Measurements from ENCODE around the gene KDM4C. TPM values are rescaled to one million over a fixed set of nuclear protein-coding genes. Genes with fewer than 3 reads are reported as not detected.
A peak's percentile ranks its signal among the peaks of the same experiment; 100 is the strongest.
"Not testable (repeated sequence)": the region's sequence is repeated elsewhere in the genome, so short reads cannot be mapped to it uniquely, and the experiment has no call there.

KDM4C gene
- total RNA-seq, 1 experiment from 2014 or later: 7.1 TPM

GRCh38 chr9:7180247-7180646 lies 422.5 kb downstream of the KDM4C start:
- in situ Hi-C loops (cut with HindIII; ENCODE audit: low pct_unique_long_range_greater_than_20kb, low sequenced_read_pairs) (no loop called here), intact Hi-C loops (cut with micrococcal nuclease; ENCODE audit: unreplicated experiment) (no loop called here)
- no peaks in the 10 kb centered on the region for H3K36me3 ChIP-seq (ENCODE audit: control insufficient read depth, insufficient read depth, low read length)
- TF ChIP-seq SIN3A (IDR thresholded peaks at IDR 0.05; ENCODE audit: borderline replicate concordance, insufficient read depth, low read depth, low read length) (no peak), REST (IDR thresholded peaks at IDR 0.05; ENCODE audit: insufficient read depth in 1 of 2, low read depth in 2 of 2, low read length in 1 of 2) (no peak), TCF7L2 (IDR thresholded peaks at IDR 0.05; ENCODE audit: low read depth, low read length) (no peak), POLR2AphosphoS5 (IDR thresholded peaks at IDR 0.05; ENCODE audit: low read depth, low read length) (no peak), CTCF (IDR thresholded peaks at IDR 0.05) (no peak)
- ATAC-seq: no peak
- H3K4me1 ChIP-seq (ENCODE audit: control insufficient read depth, insufficient read depth, low read length): no peaks in the 10 kb centered on the region
- no peaks in the 10 kb centered on the region for H3K9me3 ChIP-seq (ENCODE audit: control insufficient read depth, insufficient read depth, low read depth, low read length)
- no peak overlapping the region for H3K27ac ChIP-seq (ENCODE audit: low read length)
- no peak overlapping the region for H3K4me3 ChIP-seq (ENCODE audit: low read depth in 2 of 2, low read length in 2 of 2)
- CTCF ChIA-PET: no interaction called here
- H3K27me3 ChIP-seq (ENCODE audit: control insufficient read depth, insufficient read depth, low read length): no peaks in the 10 kb centered on the region
- POLR2A ChIA-PET: no interaction called here
- DNase-seq (ENCODE audit: low read depth, low spot score): no peak
- no TSS peak for BruUV-seq (replicated peaks)

- H3K36me3 ChIP-seq (ENCODE audit: control insufficient read depth, insufficient read depth, low read length); H3K4me1 ChIP-seq (ENCODE audit: control insufficient read depth, insufficient read depth, low read length); H3K27ac ChIP-seq (ENCODE audit: low read length); DNase-seq (ENCODE audit: low read depth, low spot score); ATAC-seq; CTCF ChIA-PET; POLR2A ChIA-PET; intact Hi-C loops (cut with micrococcal nuclease; ENCODE audit: unreplicated experiment); H3K9me3 ChIP-seq (ENCODE audit: control insufficient read depth, insufficient read depth, low read depth, low read length); H3K27me3 ChIP-seq (ENCODE audit: control insufficient read depth, insufficient read depth, low read length); BruUV-seq (replicated peaks); H3K4me3 ChIP-seq (ENCODE audit: low read depth in 2 of 2, low read length in 2 of 2); in situ Hi-C loops (cut with HindIII; ENCODE audit: low pct_unique_long_range_greater_than_20kb, low sequenced_read_pairs): not testable (repeated sequence)
Measured at GRCh38 chr9:7183139-7183538, 425.4 kb downstream of the KDM4C start.

- ChIA-PET CTCF (no interaction called here), POLR2A (no interaction called here)
- BruUV-seq (replicated peaks): no TSS peak
- Histone ChIP-seq H3K9me3 (ENCODE audit: control insufficient read depth, insufficient read depth, low read depth, low read length) (no peaks in the 10 kb centered on the region), H3K27me3 (ENCODE audit: control insufficient read depth, insufficient read depth, low read length) (no peaks in the 10 kb centered on the region), H3K4me1 (ENCODE audit: control insufficient read depth, insufficient read depth, low read length) (no peaks in the 10 kb centered on the region), H3K4me3 (ENCODE audit: low read depth in 2 of 2, low read length in 2 of 2) (no peak overlapping the region), H3K36me3 (ENCODE audit: control insufficient read depth, insufficient read depth, low read length) (no peaks in the 10 kb centered on the region), H3K27ac (ENCODE audit: low read length) (no peak overlapping the region)
- no peak for ATAC-seq
- TF ChIP-seq TCF7L2 (IDR thresholded peaks at IDR 0.05; ENCODE audit: low read depth, low read length) (no peak), POLR2AphosphoS5 (IDR thresholded peaks at IDR 0.05; ENCODE audit: low read depth, low read length) (no peak)
- in situ Hi-C loops (cut with HindIII; ENCODE audit: low pct_unique_long_range_greater_than_20kb, low sequenced_read_pairs) (no loop called here), intact Hi-C loops (cut with micrococcal nuclease; ENCODE audit: unreplicated experiment) (no loop called here)
- DNase-seq (ENCODE audit: low read depth, low spot score): peak; percentile 7
Measured at GRCh38 chr9:7185612-7186011, 427.8 kb downstream of the KDM4C start.
